Naive thymus-derived CD4-positive, alpha-beta T cell (primary cell): ENCODE measurements around the gene PTPN1. TPM values are rescaled to one million over a fixed set of nuclear protein-coding genes. Genes with fewer than 3 reads are reported as not detected.

ENCODE experiments used
- ATAC-seq: fragments of 150-1000 bp; cut with Tn5 transposase; 2 replicates; pipeline ENCODE4 v1.10.0; 2021; ENCODE audit warnings: mild to moderate bottlenecking, moderate library complexity
- CTCF ChIA-PET: fragments of 350-600 bp; sonication (Branson Sonifier 250); formaldehyde crosslinking; loops from one replicate; lab custom pipeline; 2021; ENCODE audit warnings: antibody characterized with exemption; lab: Charles Lee
- POLR2A ChIA-PET: fragments of 350-600 bp; sonication (Branson Sonifier 250); formaldehyde crosslinking; loops from one replicate; lab custom pipeline; 2021; ENCODE audit warnings: antibody characterized with exemption, inconsistent platforms; lab: Charles Lee
- DNase-seq, 9 donors: peaks; one replicate each; pipeline versions ENCODE4 v3.0.0 to v3.0.0-alpha.2; 2020 to 2022; ENCODE audit warnings: mixed read lengths in 1 of 9
- H3K27ac ChIP-seq: one replicate; pipeline ENCODE4 v1.7.0; 2013; ENCODE audit warnings: mild to moderate bottlenecking, low read depth, low read length, moderate library complexity
- H3K27me3 ChIP-seq, 2 donors: one replicate each; pipeline ENCODE4 v1.7.0; 2013; ENCODE audit warnings: low read length in 2 of 2, mild to moderate bottlenecking in 2 of 2, moderate library complexity in 2 of 2; ENCODE audit not compliant: control insufficient read depth in 2 of 2, insufficient read depth in 2 of 2
- H3K36me3 ChIP-seq, 3 experiments: 1 replicate in 2 of 3; 2 replicates in 1 of 3; pipeline ENCODE4 v1.7.0; 2013; ENCODE audit warnings: low read length in 3 of 3, mild to moderate bottlenecking in 3 of 3, moderate library complexity in 1 of 3; ENCODE audit not compliant: insufficient read depth in 3 of 3, control insufficient read depth in 2 of 3
- H3K4me1 ChIP-seq, 2 donors: one replicate each; pipeline ENCODE4 v1.7.0; 2013; ENCODE audit warnings: low read length in 2 of 2, mild to moderate bottlenecking in 2 of 2, moderate library complexity in 1 of 2; ENCODE audit not compliant: control insufficient read depth in 2 of 2, insufficient read depth in 2 of 2
- H3K4me3 ChIP-seq: 2 replicates; pipeline ENCODE4 v1.7.0; 2013; ENCODE audit warnings: mild to moderate bottlenecking, low read length
- H3K9me3 ChIP-seq, 3 experiments: 1 replicate in 2 of 3; 2 replicates in 1 of 3; pipeline ENCODE4 v1.7.0; 2013; ENCODE audit warnings: low read length in 3 of 3; ENCODE audit not compliant: control insufficient read depth in 2 of 3
- H3K27ac Mint-ChIP-seq, 9 donors: one replicate each; pipeline ENCODE4 v1.8.0; 2020 to 2022; ENCODE audit warnings: mixed read lengths in 9 of 9, mild to moderate bottlenecking in 8 of 9, moderate library complexity in 5 of 9, inconsistent platforms in 2 of 9
- H3K27me3 Mint-ChIP-seq, 5 donors: one replicate each; pipeline ENCODE4 v1.8.0; 2021 to 2022; ENCODE audit warnings: mixed read lengths in 5 of 5, mild to moderate bottlenecking in 1 of 5
- H3K36me3 Mint-ChIP-seq, 5 donors: one replicate each; pipeline ENCODE4 v1.8.0; 2020 to 2022; ENCODE audit warnings: mixed read lengths in 5 of 5, mild to moderate bottlenecking in 3 of 5, inconsistent platforms in 1 of 5
- H3K4me1 Mint-ChIP-seq, 7 donors: one replicate each; pipeline ENCODE4 v1.8.0; 2020 to 2022; ENCODE audit warnings: mixed read lengths in 7 of 7, mild to moderate bottlenecking in 3 of 7, inconsistent platforms in 1 of 7
- H3K4me3 Mint-ChIP-seq, 10 donors: one replicate each; pipeline ENCODE4 v1.8.0; 2020 to 2022; ENCODE audit warnings: mild to moderate bottlenecking in 10 of 10, mixed read lengths in 10 of 10, moderate library complexity in 6 of 10, inconsistent platforms in 2 of 10
- H3K9me3 Mint-ChIP-seq, 11 donors: one replicate each; pipeline ENCODE4 v1.8.0; 2020 to 2022; ENCODE audit warnings: mixed read lengths in 11 of 11, mild to moderate bottlenecking in 4 of 11, inconsistent platforms in 1 of 11, moderate library complexity in 1 of 11
- intact Hi-C, 2 donors: fragments of 100-400 bp; cut with micrococcal nuclease; formaldehyde crosslinking; loops; one replicate each; pipeline ENCODE4 v1.15.1; 2023
- polyA plus RNA-seq, 2 donors: library from polyadenylated mRNA; unstranded; fragments of 300-500 nt; fragmentation: Illumina TruSeq; gene quantifications; one replicate each; pipeline ENCODE4 v1.2.3, GENCODE V29; 2021
- total RNA-seq, 6 experiments: library from RNA in 5 of 6; stranded (reverse) in 5 of 6; gene quantifications; 1 replicate in 5 of 6; 2 replicates in 1 of 6; pipeline ENCODE4 v1.2.3 and lab custom pipeline; 2021 to 2026

PTPN1 gene
- total and polyA plus RNA-seq, 7 experiments from 2014 or later = 30.4 to 80.5 (median 59.7) TPM

DNA sequence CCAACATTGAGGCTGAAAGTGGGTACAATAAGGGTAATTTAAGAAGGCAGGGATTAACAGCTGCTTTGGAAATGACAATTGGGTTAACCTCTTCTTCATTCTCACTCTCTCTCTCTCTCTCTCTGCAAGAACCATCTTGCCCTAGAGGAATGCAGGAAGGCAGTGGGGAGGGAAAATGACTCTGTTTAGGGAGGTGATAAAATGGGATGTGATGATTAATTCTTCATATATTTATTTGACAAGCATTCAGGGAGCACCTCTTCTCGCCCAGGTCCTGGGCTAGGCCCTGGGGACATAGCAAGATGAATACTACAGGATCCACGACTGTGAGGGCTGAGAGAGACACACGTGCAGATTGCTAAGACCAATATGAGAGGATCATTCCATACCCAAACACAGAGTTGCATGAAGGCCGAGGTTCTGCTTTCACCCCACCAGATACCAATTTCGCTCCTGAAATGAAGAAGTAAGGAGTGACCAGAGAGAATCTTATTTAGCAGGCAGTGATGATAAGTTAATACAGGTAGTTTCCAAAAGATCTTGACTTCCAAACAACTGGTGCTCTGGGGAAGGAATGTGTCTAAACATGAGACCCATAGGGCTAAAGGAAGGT is 13.3 kb upstream of the PTPN1 start:
- Mint-ChIP-seq H3K27me3 (no peaks in the 10 kb centered on the region), H3K27ac (peak overlapping the region in 1 of 9 donors; percentile 4), H3K36me3 (no peaks in the 10 kb centered on the region), H3K4me1 (peaks cover 0 to 12% (median 0%) of the 10 kb centered on the region in 7 donors), H3K9me3 (no peaks in the 10 kb centered on the region), H3K4me3 (no peak overlapping the region)
- no peak for DNase-seq
- ChIA-PET POLR2A (interaction anchor here (0.9 kb wide), 1 partner anchor 55 kb away, joined by 4 read pairs; no protein-coding TSS in a partner anchor), CTCF (interaction anchor here (1.0 kb wide), 1 partner anchor 29 kb away, joined by 4 read pairs; no protein-coding TSS in a partner anchor)
- Histone ChIP-seq H3K4me1 (no peaks in the 10 kb centered on the region), H3K27ac (no peak overlapping the region), H3K27me3 (no peaks in the 10 kb centered on the region), H3K9me3 (no peaks in the 10 kb centered on the region), H3K4me3 (no peak overlapping the region), H3K36me3 (no peaks in the 10 kb centered on the region)
- no peak for ATAC-seq
- intact Hi-C loops = no loop called here

DNA sequence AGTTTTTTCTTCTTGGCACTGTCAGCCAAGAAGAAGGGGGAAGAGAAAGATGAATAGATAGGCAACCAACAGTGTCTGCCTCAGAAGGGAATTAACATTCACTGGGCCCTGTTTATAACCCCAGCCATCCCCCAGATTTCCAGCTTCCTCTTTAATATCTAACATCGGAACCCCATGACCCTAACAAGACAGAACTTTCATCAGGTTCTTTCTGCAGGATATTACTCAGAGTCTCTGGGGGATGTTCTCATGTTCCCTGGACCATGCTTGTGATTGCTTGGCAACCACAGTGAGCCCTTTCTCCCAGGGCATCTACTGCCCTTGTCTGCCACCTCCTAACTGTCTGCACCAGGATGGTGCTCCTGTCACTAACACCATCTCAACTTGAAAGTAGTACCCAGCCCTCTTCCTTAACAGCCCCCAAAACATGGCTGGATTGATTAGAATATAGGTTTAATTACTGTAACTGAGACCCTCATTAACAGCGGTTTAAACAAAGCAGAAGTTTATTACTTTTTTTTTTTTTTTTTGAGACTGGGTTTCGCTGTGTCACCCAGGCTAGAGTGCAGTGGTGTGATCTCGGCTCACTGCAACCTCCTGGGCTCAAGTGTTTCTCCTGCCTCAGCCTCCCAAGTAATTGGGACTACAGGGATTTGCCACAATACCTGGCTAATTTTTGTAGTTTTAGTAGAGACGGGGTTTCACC is 12.0 kb upstream of the PTPN1 start:
- Mint-ChIP-seq H3K4me1 (peaks cover 0 to 6% (median 0%) of the 10 kb centered on the region in 7 donors), H3K36me3 (no peaks in the 10 kb centered on the region), H3K4me3 (no peak overlapping the region), H3K9me3 (no peaks in the 10 kb centered on the region), H3K27ac (no peak overlapping the region), H3K27me3 (no peaks in the 10 kb centered on the region)
- no peaks in the 10 kb centered on the region for H3K9me3 ChIP-seq
- ATAC-seq (peak; percentile 75), DNase-seq (no peak)
- ChIA-PET CTCF (interaction anchor here (1.2 kb wide), 1 partner anchor 86 kb away, joined by 3 read pairs; no protein-coding TSS in a partner anchor), POLR2A (no interaction called here)
- intact Hi-C loops = no loop called here
- no peaks in the 10 kb centered on the region for H3K36me3 ChIP-seq
- no peaks in the 10 kb centered on the region for H3K4me1 ChIP-seq
- H3K27ac ChIP-seq = no peak overlapping the region
- H3K27me3 ChIP-seq = no peaks in the 10 kb centered on the region
- no peak overlapping the region for H3K4me3 ChIP-seq

DNA sequence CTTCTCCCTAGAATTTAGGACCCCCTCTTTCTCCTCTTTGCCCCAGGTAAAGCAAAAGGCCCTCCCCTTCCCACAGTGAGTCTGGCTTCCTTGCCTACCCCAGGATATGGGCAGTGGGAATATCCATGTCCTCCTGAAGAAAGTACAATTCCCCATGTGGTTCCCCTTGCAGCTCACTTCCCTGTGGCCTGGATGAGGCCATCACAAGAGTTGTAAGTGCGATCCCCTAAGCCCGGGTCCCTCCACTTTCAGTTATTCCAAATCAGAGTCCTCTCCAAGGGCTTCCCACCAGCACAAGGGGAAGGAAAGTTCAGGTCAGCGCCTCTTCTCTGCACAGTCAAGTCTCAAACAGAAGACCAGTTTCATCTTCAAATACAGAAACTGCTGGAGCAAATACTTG is 10.2 kb upstream of the PTPN1 start:
- H3K36me3 ChIP-seq = no peaks in the 10 kb centered on the region
- no peak overlapping the region for H3K27ac ChIP-seq
- H3K27ac Mint-ChIP-seq = no peak overlapping the region
- DNase-seq = no peak
- intact Hi-C loops = no loop called here
- no peak for ATAC-seq
- H3K27me3 Mint-ChIP-seq = no peaks in the 10 kb centered on the region
- no peaks in the 10 kb centered on the region for H3K9me3 Mint-ChIP-seq
- no peaks in the 10 kb centered on the region for H3K36me3 Mint-ChIP-seq
- CTCF ChIA-PET = interaction anchor here (0.7 kb wide), 1 partner anchor 23 kb away, joined by 3 read pairs; no protein-coding TSS in a partner anchor
- peaks cover 0 to 15% (median 5%) of the 10 kb centered on the region in 7 donors for H3K4me1 Mint-ChIP-seq
- no peaks in the 10 kb centered on the region for H3K4me1 ChIP-seq
- H3K9me3 ChIP-seq = no peaks in the 10 kb centered on the region
- H3K4me3 ChIP-seq = no peak overlapping the region
- no peaks in the 10 kb centered on the region for H3K27me3 ChIP-seq
- POLR2A ChIA-PET = interaction anchor here (0.8 to 1.8 kb wide), 3 partner anchors 10 to 73 kb away, joined by 3 to 6 read pairs (median 4); partner anchors contain the start of gene PTPN1
- no peak overlapping the region for H3K4me3 Mint-ChIP-seq

DNA sequence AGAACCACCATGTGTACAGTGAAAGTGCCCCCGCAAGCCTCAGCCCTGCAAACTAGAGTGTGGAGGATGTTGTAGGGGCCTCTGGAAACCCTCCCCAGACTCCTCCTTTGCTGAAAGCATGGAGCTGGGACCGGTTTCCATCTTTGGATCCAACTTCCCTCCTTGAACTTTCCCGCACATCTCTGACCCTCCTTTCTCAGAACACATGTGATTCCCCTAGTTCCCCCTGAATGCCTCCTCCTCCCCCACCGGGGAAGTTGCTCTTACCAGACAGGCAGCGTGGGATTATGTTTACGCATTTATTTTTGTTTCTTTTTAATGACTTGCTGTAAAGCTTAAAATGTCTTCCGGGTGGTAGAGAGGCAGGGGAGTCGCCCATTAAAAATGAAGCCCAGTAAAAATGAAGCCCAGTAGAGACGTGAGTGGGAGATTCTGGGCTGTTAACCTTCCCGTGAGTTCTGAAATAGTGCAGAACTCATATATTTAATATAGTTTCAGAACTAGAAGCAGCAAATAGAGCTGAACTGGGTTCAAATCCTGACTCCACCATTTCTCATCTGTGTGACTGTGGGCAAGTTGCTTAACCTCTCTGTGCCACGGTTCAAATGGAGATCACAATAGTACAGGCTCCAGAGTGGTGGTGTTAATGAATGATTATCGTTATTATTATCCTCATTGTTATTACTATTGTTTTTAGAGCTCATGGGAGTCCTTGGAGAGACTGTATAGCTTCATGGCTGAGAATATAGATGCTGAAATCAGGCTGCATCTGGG is 8.0 kb upstream of the PTPN1 start:
- ChIA-PET CTCF (interaction anchor here (1.1 to 4.8 kb wide), 7 partner anchors 11 to 86 kb away, joined by 3 to 67 read pairs (median 6); no protein-coding TSS in a partner anchor), POLR2A (interaction anchor here (0.6 to 1.8 kb wide), 2 partner anchors 9 to 67 kb away, joined by 3 to 6 read pairs; no protein-coding TSS in a partner anchor)
- Mint-ChIP-seq H3K4me1 (peaks cover 0 to 17% (median 5%) of the 10 kb centered on the region in 7 donors), H3K9me3 (no peaks in the 10 kb centered on the region), H3K27me3 (no peaks in the 10 kb centered on the region), H3K36me3 (no peaks in the 10 kb centered on the region), H3K27ac (no peak overlapping the region), H3K4me3 (no peak overlapping the region)
- Histone ChIP-seq H3K4me1 (no peaks in the 10 kb centered on the region), H3K36me3 (no peaks in the 10 kb centered on the region), H3K27me3 (no peaks in the 10 kb centered on the region), H3K4me3 (no peak overlapping the region), H3K27ac (no peak overlapping the region), H3K9me3 (no peaks in the 10 kb centered on the region)
- DNase-seq (no peak), ATAC-seq (no peak)
- intact Hi-C loops = no loop called here

DNA sequence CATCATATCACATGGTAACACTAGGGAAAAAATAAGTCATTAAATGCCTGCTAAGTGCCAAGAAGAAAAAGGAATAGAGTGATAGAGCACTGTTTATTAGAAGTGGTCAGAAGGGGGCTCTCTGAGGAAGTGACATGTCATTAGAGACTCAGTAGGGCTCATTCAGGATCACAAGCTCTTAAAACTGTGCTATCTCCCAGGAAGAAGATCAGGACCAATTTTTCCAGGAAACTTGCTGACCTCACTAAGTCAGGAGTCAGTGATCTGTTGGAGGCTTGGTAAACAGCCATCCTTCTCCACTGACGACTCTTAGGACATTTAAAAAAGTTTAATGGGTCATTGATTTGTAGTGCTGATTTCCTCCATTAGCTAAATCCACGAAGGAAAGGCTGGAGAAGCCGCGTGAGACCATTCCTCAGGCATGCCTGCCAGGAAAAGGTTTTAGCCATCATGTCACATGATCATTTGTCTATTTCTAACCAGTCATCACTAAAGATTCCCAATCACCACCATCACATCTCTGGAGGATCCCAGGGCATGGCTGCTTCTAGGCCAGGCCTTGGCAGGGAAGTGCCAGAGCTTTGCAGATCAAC is 5.9 kb upstream of the PTPN1 start:
- H3K27me3 Mint-ChIP-seq = no peaks in the 10 kb centered on the region

DNA sequence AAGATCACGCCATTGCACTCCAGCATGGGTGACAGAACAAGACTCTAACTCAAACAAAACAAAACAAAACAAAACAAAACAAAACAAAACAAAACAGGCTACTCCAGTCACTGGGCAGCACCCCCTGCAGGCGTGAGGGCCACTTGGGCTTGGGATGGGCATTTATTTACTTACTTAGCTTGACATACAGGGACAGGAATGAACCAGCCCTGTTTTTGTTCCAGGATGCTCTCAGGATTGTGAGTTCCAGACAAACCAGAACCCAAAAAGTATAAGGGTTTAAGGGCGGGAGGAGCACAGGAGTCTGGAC is 4.0 kb upstream of the PTPN1 start:
- CTCF ChIA-PET = interaction anchor here (1.0 to 1.1 kb wide), 3 partner anchors 13 to 69 kb away, joined by 3 read pairs; no protein-coding TSS in a partner anchor
- intact Hi-C loops = no loop called here
- H3K27me3 ChIP-seq = no peaks in the 10 kb centered on the region
- H3K27me3 Mint-ChIP-seq = no peaks in the 10 kb centered on the region
- H3K36me3 ChIP-seq = peaks cover 0 to 9% (median 0%) of the 10 kb centered on the region in 3 experiments
- H3K4me1 Mint-ChIP-seq = peaks cover 5 to 29% (median 12%) of the 10 kb centered on the region in 7 donors
- no peak overlapping the region for H3K27ac ChIP-seq
- peaks cover 4 to 5% of the 10 kb centered on the region in 2 donors for H3K4me1 ChIP-seq
- no peaks in the 10 kb centered on the region for H3K9me3 ChIP-seq
- DNase-seq (no peak), ATAC-seq (no peak)
- H3K27ac Mint-ChIP-seq = no peak overlapping the region
- H3K4me3 ChIP-seq = no peak overlapping the region
- POLR2A ChIA-PET = interaction anchor here (1.2 kb wide), 1 partner anchor 10 kb away, joined by 4 read pairs; no protein-coding TSS in a partner anchor
- H3K9me3 Mint-ChIP-seq = no peaks in the 10 kb centered on the region
- H3K4me3 Mint-ChIP-seq = no peak overlapping the region
- peaks cover 0 to 4% (median 0%) of the 10 kb centered on the region in 5 donors for H3K36me3 Mint-ChIP-seq

More for the DNA sequence above, 5.9 kb upstream of the PTPN1 start:
- Mint-ChIP-seq H3K4me1 (peaks cover 0 to 23% (median 8%) of the 10 kb centered on the region in 7 donors), H3K9me3 (no peaks in the 10 kb centered on the region), H3K36me3 (no peaks in the 10 kb centered on the region), H3K4me3 (no peak overlapping the region), H3K27ac (peak overlapping the region in 1 of 9 donors; percentile 60)
- H3K4me1 ChIP-seq = no peaks in the 10 kb centered on the region
- DNase-seq (no peak), ATAC-seq (peak; percentile 39)
- ChIA-PET CTCF (interaction anchor here (0.6 to 4.8 kb wide), 11 partner anchors 8 to 84 kb away, joined by 3 to 67 read pairs (median 4); no protein-coding TSS in a partner anchor), POLR2A (interaction anchor here (0.6 to 1.2 kb wide), 2 partner anchors 15 to 226 kb away, joined by 3 to 6 read pairs; no protein-coding TSS in a partner anchor)
- no peak overlapping the region for H3K27ac ChIP-seq
- H3K9me3 ChIP-seq = no peaks in the 10 kb centered on the region
- H3K36me3 ChIP-seq = no peaks in the 10 kb centered on the region
- intact Hi-C loops = loop anchor here in 1 of 2 donors (1.0 kb wide), 3 partner anchors 66 to 318 kb away; no protein-coding TSS in a partner anchor
- no peak overlapping the region for H3K4me3 ChIP-seq
- H3K27me3 ChIP-seq = no peaks in the 10 kb centered on the region
